PC-3 (cell line): ENCODE data around the gene VDR. TPM values are rescaled to one million over a fixed set of nuclear protein-coding genes. Genes with fewer than 3 reads are reported as not detected.

ENCODE experiments used
- ATAC-seq: fragments of 200-7000 bp; cut with Tn5 transposase; 2 replicates; pipeline ENCODE4 v1.9.1; 2020; ENCODE audit warnings: mild to moderate bottlenecking, moderate library complexity
- BruUV-seq: library from RNA; stranded (reverse); fragments of 400-500 nt; replicated peaks from 2 replicates; lab custom pipeline; 2021; lab: Mats Ljungman, UMichigan
- CTCF ChIA-PET: fragments of 300-600 bp; sonication (Branson Sonifier 250); formaldehyde crosslinking; loops from one replicate; lab custom pipeline; 2022; ENCODE audit warnings: antibody characterized with exemption; lab: Charles Lee
- POLR2A ChIA-PET: fragments of 300-600 bp; sonication (Branson Sonifier 250); formaldehyde crosslinking; loops from one replicate; lab custom pipeline; 2022; ENCODE audit warnings: antibody characterized with exemption; ENCODE audit not compliant: unreplicated experiment; lab: Charles Lee
- DNase-seq: peaks from one replicate; pipeline ENCODE4 v3.0.0-alpha.2; 2015
- H2AFZ ChIP-seq: fragments of 300-600 bp; sonication (generic); 2 replicates; pipeline ENCODE4 v1.6.0; 2016; ENCODE audit warnings: antibody characterized with exemption, low read length
- H3F3A ChIP-seq: fragments of 300-600 bp; sonication (generic); one replicate; pipeline ENCODE4 v1.6.0; 2017; ENCODE audit warnings: antibody characterized with exemption, low read length, control low read depth, mild to moderate bottlenecking; ENCODE audit not compliant: unreplicated experiment
- H3K27ac ChIP-seq: fragments of 300-600 bp; sonication (generic); 2 replicates; pipeline ENCODE4 v1.5.1; 2016; ENCODE audit warnings: mild to moderate bottlenecking, low read length
- H3K27me3 ChIP-seq: fragments of 300-600 bp; sonication (generic); 2 replicates; pipeline ENCODE4 v1.6.1; 2016; ENCODE audit warnings: low read length, mixed read lengths
- H3K36me3 ChIP-seq: fragments of 300-600 bp; sonication (generic); 2 replicates; pipeline ENCODE4 v1.6.1; 2016; ENCODE audit warnings: low read depth, mixed run types, low read length, mixed read lengths
- H3K4me1 ChIP-seq: fragments of 300-600 bp; sonication (generic); 2 replicates; pipeline ENCODE4 v1.5.1; 2016; ENCODE audit warnings: low read length; ENCODE audit not compliant: insufficient read depth
- H3K4me2 ChIP-seq: fragments of 300-600 bp; sonication (generic); 2 replicates; pipeline ENCODE4 v1.6.0; 2016; ENCODE audit warnings: low read length
- H3K4me3 ChIP-seq: fragments of 300-600 bp; sonication (generic); 2 replicates; pipeline ENCODE4 v1.5.1; 2016; ENCODE audit warnings: mild to moderate bottlenecking, low read length, mixed read lengths
- H3K79me2 ChIP-seq: fragments of 300-600 bp; sonication (generic); 2 replicates; pipeline ENCODE4 v1.6.1; 2017; ENCODE audit warnings: low read length, mixed read lengths
- H3K9ac ChIP-seq: fragments of 300-600 bp; sonication (generic); 2 replicates; pipeline ENCODE4 v1.6.0; 2016; ENCODE audit warnings: mild to moderate bottlenecking, low read length
- H3K9me2 ChIP-seq: fragments of 300-600 bp; sonication (generic); replicated peaks from 2 replicates; pipeline ENCODE4 v1.6.1; 2016; ENCODE audit warnings: mixed run types, low read length, mixed read lengths
- H3K9me3 ChIP-seq: fragments of 300-600 bp; sonication (generic); 2 replicates; pipeline ENCODE4 v1.6.1; 2016; ENCODE audit warnings: low read length, mixed read lengths
- H4K20me1 ChIP-seq: fragments of 300-600 bp; sonication (generic); 2 replicates; pipeline ENCODE4 v1.6.1; 2016; ENCODE audit warnings: low read length, mixed read lengths
- EZH2 ChIP-seq: fragments of 300-600 bp; sonication (generic); IDR thresholded peaks from one replicate; pipeline ENCODE4 v1.6.1; 2017; ENCODE audit warnings: antibody characterized with exemption, mild to moderate bottlenecking, low read length; ENCODE audit not compliant: unreplicated experiment
- EZH2phosphoT487 ChIP-seq: fragments of 300-600 bp; sonication (generic); IDR thresholded peaks from 2 replicates; pipeline ENCODE4 v1.6.1; 2018; ENCODE audit warnings: mild to moderate bottlenecking, antibody characterized with exemption, low read length, borderline replicate concordance
- intact Hi-C: fragments of 100-400 bp; cut with micrococcal nuclease; formaldehyde crosslinking; loops from 2 replicates; pipeline ENCODE4 v1.9.0; 2023
- total RNA-seq: library from RNA; depleted of rRNA; stranded (reverse); fragments of >200 nt; gene quantifications from 2 replicates; pipeline ENCODE4 v1.2.3, GENCODE V29; 2014
- TF ChIP-seq, protein P1 (sequence below): fragments of 300-600 bp; sonication (generic); conservative IDR thresholded peaks from 2 replicates; pipeline ENCODE4 v1.5.1; 2017; ENCODE audit warnings: antibody characterized with exemption, low read depth, mild to moderate bottlenecking, low read length

The VDR gene
- total RNA-seq, 1 experiment from 2014 or later: 19.9 TPM

GRCh38 chr12:47800582-47800981 lies 104.2 kb downstream of the VDR start:
- H4K20me1 ChIP-seq: peaks cover 12% of the 10 kb centered on the region; the same call in 1 of the 2 replicates
- no peak overlapping the region for H3K4me2 ChIP-seq
- H3K27me3 ChIP-seq: no peaks in the 10 kb centered on the region
- TF ChIP-seq EZH2: no peak
- TF ChIP-seq, protein P1, sequence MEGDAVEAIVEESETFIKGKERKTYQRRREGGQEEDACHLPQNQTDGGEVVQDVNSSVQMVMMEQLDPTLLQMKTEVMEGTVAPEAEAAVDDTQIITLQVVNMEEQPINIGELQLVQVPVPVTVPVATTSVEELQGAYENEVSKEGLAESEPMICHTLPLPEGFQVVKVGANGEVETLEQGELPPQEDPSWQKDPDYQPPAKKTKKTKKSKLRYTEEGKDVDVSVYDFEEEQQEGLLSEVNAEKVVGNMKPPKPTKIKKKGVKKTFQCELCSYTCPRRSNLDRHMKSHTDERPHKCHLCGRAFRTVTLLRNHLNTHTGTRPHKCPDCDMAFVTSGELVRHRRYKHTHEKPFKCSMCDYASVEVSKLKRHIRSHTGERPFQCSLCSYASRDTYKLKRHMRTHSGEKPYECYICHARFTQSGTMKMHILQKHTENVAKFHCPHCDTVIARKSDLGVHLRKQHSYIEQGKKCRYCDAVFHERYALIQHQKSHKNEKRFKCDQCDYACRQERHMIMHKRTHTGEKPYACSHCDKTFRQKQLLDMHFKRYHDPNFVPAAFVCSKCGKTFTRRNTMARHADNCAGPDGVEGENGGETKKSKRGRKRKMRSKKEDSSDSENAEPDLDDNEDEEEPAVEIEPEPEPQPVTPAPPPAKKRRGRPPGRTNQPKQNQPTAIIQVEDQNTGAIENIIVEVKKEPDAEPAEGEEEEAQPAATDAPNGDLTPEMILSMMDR: no peak
- TF ChIP-seq EZH2phosphoT487: no peak
- H3K36me3 ChIP-seq: peaks cover 9% of the 10 kb centered on the region; the same call in 1 of the 2 replicates
- no TSS peak for BruUV-seq
- DNase-seq: no peak
- no peaks in the 10 kb centered on the region for H3K4me1 ChIP-seq
- ATAC-seq: no peak
- H3K27ac ChIP-seq: no peak overlapping the region
- intact Hi-C loops: no loop called here
- CTCF ChIA-PET: no interaction called here
- peaks cover 59% of the 10 kb centered on the region for H3K79me2 ChIP-seq
- H3K9ac ChIP-seq: no peak overlapping the region
- H3K9me3 ChIP-seq: no peaks in the 10 kb centered on the region
- no peak overlapping the region for H3K4me3 ChIP-seq
- H3K9me2 ChIP-seq: no peaks in the 10 kb centered on the region
- H3F3A ChIP-seq: no peaks in the 10 kb centered on the region
- POLR2A ChIA-PET: interaction anchor here (0.7 kb wide), 1 partner anchor 254 kb away, joined by 4 read pairs; no protein-coding TSS in a partner anchor
- no peak overlapping the region for H2AFZ ChIP-seq

DNA sequence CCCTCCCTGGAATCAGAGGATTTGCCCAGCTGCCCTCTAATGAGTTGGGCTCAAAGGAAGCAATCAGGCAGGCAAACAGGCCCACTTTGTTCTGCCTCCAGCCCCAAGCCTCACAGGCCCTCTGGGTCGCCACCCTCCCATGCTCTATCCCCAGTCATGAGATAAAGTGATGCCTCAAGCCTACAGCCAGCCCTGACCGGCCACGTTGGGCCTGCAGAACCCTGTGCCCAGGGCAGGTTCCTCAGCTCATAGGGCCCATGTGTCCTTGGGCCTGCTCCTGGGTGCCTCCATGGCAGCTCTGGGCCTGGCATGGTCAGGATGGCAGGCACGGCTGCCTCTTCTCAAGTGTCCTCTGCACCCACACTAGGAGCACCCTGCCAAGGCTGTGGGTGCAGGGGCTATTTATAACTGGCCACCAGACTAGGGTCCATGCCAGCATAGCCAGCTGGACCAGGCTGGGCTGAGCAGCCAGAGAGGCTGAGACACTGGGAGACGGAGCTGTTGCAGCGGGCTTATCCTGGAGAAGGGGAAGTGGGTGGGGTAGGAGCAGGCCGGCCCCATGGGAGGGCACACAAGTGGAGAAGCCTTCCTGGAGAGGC lies 105.3 kb downstream of the VDR start:
- no peak for ATAC-seq
- H3K36me3 ChIP-seq: peaks cover 5% of the 10 kb centered on the region; the same call in 1 of the 2 replicates
- POLR2A ChIA-PET: no interaction called here
- no TSS peak for BruUV-seq
- H3K27me3 ChIP-seq: no peaks in the 10 kb centered on the region
- no peak overlapping the region for H3K27ac ChIP-seq
- H4K20me1 ChIP-seq: peaks cover 12% of the 10 kb centered on the region; the same call in 1 of the 2 replicates
- TF ChIP-seq EZH2phosphoT487 (no peak), EZH2 (no peak)
- TF ChIP-seq, protein P1: no peak
- H3K79me2 ChIP-seq: peaks cover 48% of the 10 kb centered on the region
- H3K9me2 ChIP-seq: no peaks in the 10 kb centered on the region
- intact Hi-C loops: no loop called here
- no peak overlapping the region for H3K4me3 ChIP-seq
- H3K4me1 ChIP-seq: no peaks in the 10 kb centered on the region
- no peaks in the 10 kb centered on the region for H3K9me3 ChIP-seq
- H3F3A ChIP-seq: no peaks in the 10 kb centered on the region
- H2AFZ ChIP-seq: no peak overlapping the region
- CTCF ChIA-PET: no interaction called here
- H3K9ac ChIP-seq: no peak overlapping the region
- DNase-seq: no peak
- H3K4me2 ChIP-seq: no peak overlapping the region

DNA sequence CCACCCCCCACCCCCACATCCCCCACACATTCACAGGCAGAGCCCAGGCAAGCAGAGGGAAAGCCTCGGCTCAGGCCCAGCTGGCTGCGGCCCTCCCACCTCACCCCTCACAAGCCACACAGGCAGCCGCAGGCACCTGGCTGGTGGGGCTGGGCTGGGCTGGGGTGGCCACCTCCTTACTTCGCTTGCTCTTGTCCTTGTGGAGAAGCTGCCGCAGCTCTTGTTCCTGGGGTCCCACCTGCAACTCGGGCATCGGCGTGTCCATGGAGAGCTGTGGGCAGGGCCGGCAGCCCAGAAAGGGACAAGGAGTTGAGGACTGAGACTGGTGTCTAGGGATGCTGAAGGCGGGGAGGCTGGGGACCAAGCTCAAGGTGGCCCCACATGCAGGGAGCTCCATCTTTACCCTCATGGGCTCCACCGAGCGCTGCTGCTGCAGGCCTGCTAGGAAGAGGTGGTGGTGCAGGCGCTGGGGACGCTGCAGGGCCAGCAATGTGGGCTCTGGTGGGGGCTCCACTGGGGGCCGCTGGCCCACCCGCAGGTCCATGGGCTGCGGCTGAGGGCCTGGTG lies 106.3 kb downstream of the VDR start:
- Histone ChIP-seq H3K27me3 (no peaks in the 10 kb centered on the region), H3K9me2 (no peaks in the 10 kb centered on the region), H2AFZ (no peak overlapping the region), H3K4me1 (no peaks in the 10 kb centered on the region), H3F3A (no peaks in the 10 kb centered on the region), H3K4me3 (no peak overlapping the region), H3K9ac (no peak overlapping the region), H3K36me3 (peaks cover 11% of the 10 kb centered on the region; the same call in 1 of the 2 replicates), H3K4me2 (no peak overlapping the region), H4K20me1 (peaks cover 7% of the 10 kb centered on the region; the same call in 1 of the 2 replicates), H3K27ac (no peak overlapping the region), H3K9me3 (no peaks in the 10 kb centered on the region), H3K79me2 (peaks cover 38% of the 10 kb centered on the region)
- BruUV-seq: no TSS peak
- POLR2A ChIA-PET: no interaction called here
- DNase-seq (no peak), ATAC-seq (no peak)
- intact Hi-C loops: no loop called here
- CTCF ChIA-PET: interaction anchor here (1.4 kb wide), 1 partner anchor 40 kb away, joined by 15 read pairs; no protein-coding TSS in a partner anchor
- TF ChIP-seq EZH2 (no peak), EZH2phosphoT487 (no peak)
- TF ChIP-seq, protein P1: no peak
